H1 (cell line): ENCODE measurements around the gene TMPRSS13. TPM values are rescaled to one million over a fixed set of nuclear protein-coding genes. Genes with fewer than 3 reads are reported as not detected.

Experiments used
- CTCF ChIA-PET: fragments of 300-600 bp; sonication (Branson Sonifier 250); formaldehyde crosslinking; loops from one replicate; lab custom pipeline; 2021; ENCODE audit not compliant: partially characterized antibody; lab: Charles Lee
- POLR2A ChIA-PET: fragments of 300-600 bp; sonication (Branson Sonifier 250); formaldehyde crosslinking; loops from one replicate; lab custom pipeline; 2021; ENCODE audit warnings: inconsistent platforms; ENCODE audit not compliant: partially characterized antibody; lab: Charles Lee
- DNase-seq, 2 experiments: peaks; one replicate each; pipeline versions ENCODE4 v3.0.0 to v3.0.0-alpha.2; 2010 to 2022; ENCODE audit warnings: low spot score in 2 of 2, low read depth in 1 of 2, mixed read lengths in 1 of 2
- FAIRE-seq: peaks from 2 replicates; lab custom pipeline; 2011; peaks lifted over from hg19 to GRCh38; lab: Jason Lieb, UNC
- H2AFZ ChIP-seq: 2 replicates; pipeline ENCODE4 v1.8.1; 2012; ENCODE audit warnings: low read length, inconsistent platforms
- H2AK5ac ChIP-seq: 2 replicates; pipeline ENCODE4 v1.6.1; 2013; ENCODE audit warnings: low read depth, low read length
- H2BK120ac ChIP-seq: replicated peaks from 2 replicates; pipeline ENCODE3; 2013; ENCODE audit warnings: low read depth, low read length, inconsistent platforms
- H2BK12ac ChIP-seq: 2 replicates; pipeline ENCODE4 v1.6.1; 2013; ENCODE audit warnings: low read depth, low read length
- H2BK15ac ChIP-seq: 2 replicates; pipeline ENCODE4 v1.6.1; 2013; ENCODE audit warnings: low read length
- H2BK20ac ChIP-seq: 2 replicates; pipeline ENCODE4 v1.6.1; 2013; ENCODE audit warnings: low read length
- H2BK5ac ChIP-seq: 2 replicates; pipeline ENCODE4 v1.6.1; 2013; ENCODE audit warnings: low read depth, low read length
- H3K14ac ChIP-seq: 2 replicates; pipeline ENCODE4 v1.6.1; 2013; ENCODE audit warnings: inconsistent platforms; ENCODE audit not compliant: insufficient read length
- H3K18ac ChIP-seq: 2 replicates; pipeline ENCODE4 v1.6.1; 2013; ENCODE audit warnings: low read length; ENCODE audit errors: extremely low read depth
- H3K23ac ChIP-seq: 2 replicates; pipeline ENCODE4 v1.6.1; 2013; ENCODE audit warnings: inconsistent platforms; ENCODE audit not compliant: insufficient read length
- H3K23me2 ChIP-seq: 2 replicates; pipeline ENCODE4 v1.6.1; 2013; ENCODE audit warnings: low read depth, low read length
- H3K27ac ChIP-seq: 2 replicates; pipeline ENCODE4 v1.6.1; 2011; ENCODE audit warnings: low read depth, low read length, inconsistent platforms
- H3K27me3 ChIP-seq, 4 experiments: replicated peaks in 1 of 4; 1 replicate in 1 of 4; 2 replicates in 3 of 4; pipeline versions ENCODE4 v1.6.1 to v1.8.1; 2011 to 2013; ENCODE audit warnings: low read length in 3 of 4, mild to moderate bottlenecking in 3 of 4, inconsistent platforms in 2 of 4, mixed read lengths in 2 of 4, moderate library complexity in 1 of 4; ENCODE audit not compliant: control insufficient read depth in 3 of 4, insufficient read depth in 3 of 4; ENCODE audit errors: extremely low read depth in 1 of 4
- H3K36me3 ChIP-seq, 4 experiments: 2 replicates each; pipeline versions ENCODE4 v1.6.1 to v1.8.1; 2011 to 2013; ENCODE audit warnings: mild to moderate bottlenecking in 4 of 4, low read length in 3 of 4, moderate library complexity in 2 of 4, control low read depth in 1 of 4, inconsistent platforms in 1 of 4; ENCODE audit not compliant: insufficient read depth in 4 of 4, control insufficient read depth in 2 of 4
- H3K4ac ChIP-seq: replicated peaks from 2 replicates; pipeline ENCODE3; 2013; ENCODE audit warnings: low read length, low read depth, mixed read lengths, inconsistent platforms; ENCODE audit not compliant: insufficient read length
- H3K4me1 ChIP-seq, 4 experiments: replicated peaks in 1 of 4; 1 replicate in 1 of 4; 2 replicates in 3 of 4; pipeline versions ENCODE4 v1.6.1 to v1.8.1; 2011 to 2013; ENCODE audit warnings: low read length in 3 of 4, inconsistent platforms in 2 of 4, mixed read lengths in 1 of 4; ENCODE audit not compliant: insufficient read depth in 4 of 4, control insufficient read depth in 3 of 4
- H3K4me2 ChIP-seq, 2 experiments: 2 replicates each; pipeline versions ENCODE4 v1.6.1 to v1.8.1; 2011 to 2013; ENCODE audit warnings: low read depth in 2 of 2, low read length in 2 of 2, control low read depth in 1 of 2, inconsistent platforms in 1 of 2, mild to moderate bottlenecking in 1 of 2; ENCODE audit not compliant: insufficient read depth in 1 of 2
- H3K4me3 ChIP-seq, 4 experiments: fragments of 200-600, 300-600 bp in 1 of 4; sonication (generic), shearing (Covaris generic), sonication (Bioruptor Twin) in 1 of 4; 2 replicates each; pipeline versions ENCODE4 v1.5.1 to v1.8.1; 2011 to 2016; ENCODE audit warnings: low read length in 4 of 4, low read depth in 3 of 4, control low read depth in 2 of 4, inconsistent platforms in 2 of 4, mild to moderate bottlenecking in 2 of 4, mixed read lengths in 1 of 4, moderate library complexity in 1 of 4; ENCODE audit not compliant: insufficient read depth in 2 of 4; ENCODE audit errors: extremely low read depth in 1 of 4
- H3K56ac ChIP-seq: replicated peaks from 2 replicates; pipeline ENCODE3; 2013; ENCODE audit warnings: low read depth, mild to moderate bottlenecking, mixed read lengths, low read length, inconsistent platforms; ENCODE audit not compliant: insufficient read length
- H3K79me1 ChIP-seq: 2 replicates; pipeline ENCODE4 v1.6.1; 2013; ENCODE audit warnings: low read depth, low read length, control low read depth
- H3K79me2 ChIP-seq, 2 experiments: 2 replicates each; pipeline versions ENCODE4 v1.6.1 to v1.8.1; 2012 to 2013; ENCODE audit warnings: low read length in 2 of 2, mild to moderate bottlenecking in 2 of 2, inconsistent platforms in 1 of 2; ENCODE audit not compliant: insufficient read depth in 2 of 2, control insufficient read depth in 1 of 2
- H3K9ac ChIP-seq, 4 experiments: replicated peaks in 1 of 4; 1 replicate in 1 of 4; 2 replicates in 3 of 4; pipeline versions ENCODE4 v1.6.1 to v1.8.1; 2011 to 2013; ENCODE audit warnings: low read depth in 3 of 4, low read length in 3 of 4, control low read depth in 2 of 4, mild to moderate bottlenecking in 2 of 4, moderate library complexity in 2 of 4, inconsistent platforms in 1 of 4; ENCODE audit errors: extremely low read depth in 1 of 4
- H3K9me3 ChIP-seq, 2 experiments: 2 replicates each; pipeline versions ENCODE4 v1.6.1 to v1.8.1; 2012 to 2013; ENCODE audit warnings: mild to moderate bottlenecking in 2 of 2, moderate library complexity in 2 of 2, control low read depth in 1 of 2, inconsistent platforms in 1 of 2, low read depth in 1 of 2, low read length in 1 of 2, mixed read lengths in 1 of 2; ENCODE audit not compliant: insufficient read depth in 2 of 2
- H4K20me1 ChIP-seq, 2 experiments: replicated peaks in 1 of 2; 2 replicates each; pipeline versions ENCODE3 to v1.8.1; 2011 to 2013; ENCODE audit warnings: inconsistent platforms in 2 of 2, low read length in 2 of 2, mild to moderate bottlenecking in 1 of 2; ENCODE audit not compliant: insufficient read depth in 2 of 2, control insufficient read depth in 1 of 2
- H4K5ac ChIP-seq: 2 replicates; pipeline ENCODE4 v1.6.1; 2013; ENCODE audit warnings: low read length, low read depth, mixed read lengths, inconsistent platforms; ENCODE audit not compliant: insufficient read length
- H4K8ac ChIP-seq: 2 replicates; pipeline ENCODE4 v1.8.0; 2013; ENCODE audit warnings: mild to moderate bottlenecking, moderate library complexity, low read length, inconsistent platforms; ENCODE audit not compliant: insufficient read depth; ENCODE audit errors: extremely low read depth
- H4K91ac ChIP-seq: replicated peaks from 2 replicates; pipeline ENCODE3; 2013; ENCODE audit warnings: low read length, mixed read lengths, inconsistent platforms; ENCODE audit not compliant: insufficient read length
- NANOG ChIP-seq: IDR thresholded peaks from 2 replicates; pipeline ENCODE4 v1.6.1; 2011; ENCODE audit warnings: low read length, low read depth, mild to moderate bottlenecking, inconsistent platforms; ENCODE audit not compliant: insufficient read depth, poor library complexity, severe bottlenecking
- RXRA ChIP-seq: IDR thresholded peaks from 2 replicates; pipeline ENCODE4 v1.6.1; 2011; ENCODE audit warnings: low read depth, mild to moderate bottlenecking, low read length, moderate library complexity; ENCODE audit not compliant: insufficient read depth
- YY1 ChIP-seq: IDR thresholded peaks from 2 replicates; pipeline ENCODE4 v1.6.1; 2011; ENCODE audit warnings: low read depth, mild to moderate bottlenecking, low read length
- WGBS, 2 experiments: shearing (Covaris generic) in 1 of 2; methylation state at CpG; one replicate each; pipeline versions ENCODE4 v1.1.6 to v1.1.7; 2013 to 2015; ENCODE audit warnings: low lambda C conversion rate in 2 of 2, mixed read lengths in 2 of 2, inconsistent platforms in 1 of 2, low coverage in 1 of 2, missing lambda C conversion rate in 1 of 2; ENCODE audit not compliant: insufficient replicate concordance in 2 of 2, insufficient coverage in 1 of 2, insufficient read length in 1 of 2; ENCODE audit errors: extremely low coverage in 1 of 2, missing lambda C conversion rate in 1 of 2; 5-methylcytosine and 5-hydroxymethylcytosine counted together
- polyA plus RNA-seq, 7 experiments: library from polyadenylated mRNA; depleted of rRNA in 3 of 7; stranded (reverse) in 5 of 7; unstranded in 2 of 7; fragments of >200 nt in 5 of 7; fragments of 200-250 nt in 2 of 7; gene quantifications; 1 replicate in 5 of 7; 2 replicates in 1 of 7; 4 replicates in 1 of 7; pipeline versions ENCODE4 v1.2.1 to v1.2.3, GENCODE V29; 2011 to 2013; ENCODE audit warnings: missing spikeins in 2 of 7, mixed read lengths in 2 of 7
- total RNA-seq: library from RNA; stranded (reverse); fragmentation: NEBNext Ultra II Directional; extraction: Animal tissue kit (Norgen Biotek cat#: 25700); gene quantifications from 2 replicates; pipeline ENCODE4 v1.2.1, GENCODE V29; 2021

Gene TMPRSS13
- total and polyA plus RNA-seq, 2 of the 8 experiments (the other 6 are each of a cell fraction or from before 2014, with no cell fraction given): 0.61 to 0.79 TPM

GRCh38 chr11:117881217-117881616, 48.0 kb downstream of the TMPRSS13 start:
- FAIRE-seq (no peak), DNase-seq (no peak)
- Histone ChIP-seq H3K9me3 (no peaks in the 10 kb centered on the region), H4K5ac (no peak overlapping the region), H3K79me2 (no peaks in the 10 kb centered on the region), H3K18ac (no peak overlapping the region), H3K23ac (no peak overlapping the region), H2BK12ac (no peak overlapping the region), H3K4ac (no peak overlapping the region), H3K23me2 (peaks cover 7% of the 10 kb centered on the region), H3K27me3 (peaks cover 0 to 13% (median 6%) of the 10 kb centered on the region in 4 experiments; a peak in 5 of 7 replicates), H2BK120ac (no peak overlapping the region), H3K4me1 (peaks cover 4 to 18% (median 7%) of the 10 kb centered on the region in 4 experiments; a peak in 6 of 7 replicates), H2AFZ (no peak overlapping the region), H3K14ac (no peak overlapping the region), H2BK5ac (no peak overlapping the region), H3K9ac (no peak overlapping the region; a peak in 1 of 7 replicates), H2AK5ac (no peak overlapping the region), H3K27ac (no peak overlapping the region), H2BK15ac (no peak overlapping the region), H3K79me1 (no peaks in the 10 kb centered on the region), H3K36me3 (no peaks in the 10 kb centered on the region), H3K4me3 (no peak overlapping the region), H4K91ac (no peak overlapping the region), H2BK20ac (no peak overlapping the region), H4K8ac (no peak overlapping the region), H3K4me2 (no peak overlapping the region), H3K56ac (no peak overlapping the region), H4K20me1 (no peaks in the 10 kb centered on the region)
- 94% methylated on average over 4 of the region's 5 CpGs; no CpG with 5 or more reads in 1 of the 2 experiments for WGBS, 2 experiments
- TF ChIP-seq YY1 (no peak), RXRA (no peak), NANOG (no peak)
- ChIA-PET POLR2A (no interaction called here), CTCF (interaction anchor here (0.6 to 2.7 kb wide), 5 partner anchors 27 to 671 kb away, joined by 3 to 9 read pairs (median 3); no protein-coding TSS in a partner anchor)
